Measurements from ENCODE around the gene CCDC57.
A peak's percentile ranks its signal among the peaks of the same experiment; 100 is the strongest.

The CCDC57 gene

DNA sequence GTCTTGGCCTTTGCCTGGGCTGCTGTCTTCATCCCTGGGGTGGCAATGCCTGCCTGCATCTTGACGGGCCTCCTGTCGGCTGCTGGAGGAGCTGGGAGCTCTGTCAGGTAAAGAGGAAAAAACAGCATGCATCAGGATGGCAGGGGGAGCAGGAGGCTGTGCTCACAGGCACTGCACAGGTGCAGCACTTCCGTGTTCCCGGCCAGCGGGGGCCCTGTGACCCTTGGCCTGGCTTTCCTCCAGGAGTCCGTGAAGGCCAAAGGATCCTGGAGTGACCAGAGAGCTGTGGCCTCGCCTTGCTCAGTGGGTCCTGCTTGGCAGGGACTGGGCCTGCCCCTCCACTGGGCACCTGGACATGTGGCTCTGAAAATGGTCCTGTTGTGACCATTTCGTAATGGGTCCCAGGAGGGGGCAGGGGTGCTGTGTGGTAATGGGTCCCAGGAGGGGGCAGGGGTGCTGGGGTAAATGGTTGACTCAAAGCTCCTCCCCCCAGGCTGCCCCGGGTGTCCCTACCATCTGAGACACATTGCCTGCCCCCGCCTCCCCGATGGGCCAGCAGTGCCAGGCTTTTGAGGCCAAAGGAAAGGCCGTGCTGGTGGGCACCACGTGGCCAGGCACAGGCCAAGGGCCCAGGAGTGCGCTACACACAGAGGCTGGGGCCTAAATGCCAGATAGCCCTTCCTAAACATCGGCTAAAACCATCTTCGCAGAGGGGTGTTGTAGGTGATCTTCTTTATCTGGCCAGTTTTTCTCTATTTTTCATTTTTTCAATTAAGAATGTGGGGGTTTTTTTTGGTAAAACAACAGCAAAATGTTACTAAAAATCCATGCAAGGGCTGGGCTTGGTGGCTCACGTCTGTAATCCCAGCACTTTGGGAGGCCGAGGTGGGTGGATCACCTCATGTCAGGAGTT lies 110.6 kb downstream of the CCDC57 start:
- no peak for DNase-seq

DNA sequence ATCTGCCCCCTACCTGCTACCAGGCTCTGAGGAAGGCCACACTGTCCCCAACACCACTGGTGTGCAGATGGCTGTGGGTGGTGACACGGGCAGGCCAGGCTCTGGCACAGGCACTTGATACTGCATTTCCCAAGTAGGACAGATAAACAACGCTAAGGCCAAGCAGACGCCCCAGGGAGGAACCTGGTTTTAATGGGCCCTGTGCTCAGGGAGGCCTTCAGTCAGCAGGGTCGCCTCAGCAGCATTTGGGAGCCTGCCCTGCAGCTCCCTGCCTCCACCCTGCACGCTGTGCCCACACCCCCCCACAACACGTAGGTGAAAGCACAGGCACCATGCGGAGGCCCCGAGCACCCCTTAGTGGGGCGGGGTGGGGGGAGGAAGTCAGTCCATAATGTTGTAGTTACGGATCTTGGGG lies 111.3 kb downstream of the CCDC57 start:
- no peak for DNase-seq

GRCh38 chr17:82100502-82101298 lies 111.9 kb downstream of the CCDC57 start:
- no peak for DNase-seq

GRCh38 chr17:82098939-82099763 lies 113.5 kb downstream of the CCDC57 start:
- no peak for DNase-seq

DNA sequence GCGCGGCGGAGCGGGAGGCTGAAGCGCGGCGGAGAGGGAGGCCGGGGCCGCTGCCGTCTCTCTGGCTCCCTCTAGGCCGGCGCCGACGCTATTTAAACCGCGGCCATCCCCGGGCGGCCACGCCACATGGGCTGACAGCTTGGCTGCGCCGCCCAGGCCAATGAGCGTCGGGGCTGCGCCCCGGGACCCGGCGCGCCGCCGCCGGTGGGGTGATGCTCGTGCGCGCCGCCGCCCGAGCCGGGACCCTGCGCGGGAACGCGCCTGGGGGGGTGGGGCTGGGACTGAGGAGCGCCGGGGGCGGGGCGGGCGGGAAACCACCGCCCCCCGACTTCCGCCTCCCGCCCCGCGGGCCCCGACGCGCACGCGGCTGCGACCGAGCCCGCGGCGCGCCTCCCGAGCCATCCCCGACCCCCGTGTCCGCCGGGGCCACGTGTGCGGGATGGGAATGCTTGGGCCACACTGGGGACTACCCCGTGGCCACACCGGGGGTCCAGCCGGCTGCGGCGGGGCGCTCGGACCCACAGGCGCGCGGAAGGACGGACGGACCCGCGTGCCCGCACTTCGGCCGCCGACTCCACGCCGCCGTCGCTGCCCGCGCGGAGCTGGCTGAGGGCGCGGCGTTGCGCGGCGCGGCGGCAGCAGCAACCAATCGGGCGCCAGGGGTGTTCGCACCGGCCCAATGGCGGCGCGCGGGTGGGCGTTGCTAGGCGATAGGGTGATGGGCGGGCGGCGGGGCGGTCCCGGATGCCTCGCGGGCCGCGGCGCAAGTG lies 114.3 kb downstream of the CCDC57 start, which contains the start of gene FASN:
FASN (minus strand) TSS at position 68 of the 770 bp plus-strand sequence. CDS start 1,791 bp downstream, outside the sequence.
- DNase-seq: peak; percentile 52

DNA sequence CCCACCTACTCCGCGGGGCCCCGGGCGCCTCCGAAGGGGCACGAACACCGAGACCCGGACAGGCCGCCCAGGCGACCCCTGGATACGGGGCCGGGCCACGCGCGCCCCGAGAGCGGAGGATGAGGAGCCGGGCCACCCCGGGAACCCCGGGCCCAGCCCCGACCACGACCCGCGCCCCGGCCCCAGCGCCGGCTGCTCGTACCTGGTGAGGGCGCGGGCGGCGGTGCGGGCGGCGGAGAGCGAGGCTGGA lies 114.8 kb downstream of the CCDC57 start:
- DNase-seq: no peak

DNA sequence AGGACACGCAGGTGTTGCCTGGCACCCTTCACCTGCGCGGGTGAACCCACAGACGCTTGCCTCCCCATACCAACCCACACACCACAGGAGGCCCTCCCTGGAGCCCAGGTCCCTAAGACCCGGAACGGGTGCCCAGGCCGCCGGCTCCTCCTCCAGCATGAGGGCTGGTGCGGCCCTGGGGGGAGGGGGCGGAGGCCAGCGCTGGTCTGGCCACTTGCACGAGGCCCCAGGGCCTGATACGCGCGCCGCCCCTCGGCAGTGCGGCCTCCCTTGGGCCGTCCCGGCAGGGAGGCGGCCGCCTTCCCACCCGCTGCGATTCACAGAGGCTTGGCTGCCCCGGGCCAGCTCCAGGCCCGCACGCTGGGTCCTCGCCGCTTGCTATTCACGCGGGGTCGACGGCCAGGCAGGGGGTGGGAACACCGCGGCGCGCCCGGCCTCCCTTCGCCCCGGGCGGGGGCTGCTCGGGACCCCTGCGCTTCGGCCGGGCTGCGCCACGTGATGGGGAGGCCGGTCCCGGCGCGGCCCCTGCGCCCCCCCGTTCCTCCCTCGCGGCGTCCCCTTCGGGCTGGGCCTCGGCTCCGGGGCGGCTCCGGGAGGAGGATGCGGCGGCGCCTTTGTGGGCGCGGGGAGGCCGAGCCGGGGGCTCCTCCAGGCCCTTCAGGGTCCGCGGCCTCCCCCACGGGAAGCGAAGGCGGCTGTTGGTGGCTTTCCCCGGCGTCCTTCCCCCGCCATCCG lies 115.3 kb downstream of the CCDC57 start:
- DNase-seq: no peak

- no peak for DNase-seq
Measured at GRCh38 chr17:82096709-82097183, 115.9 kb downstream of the CCDC57 start.

DNA sequence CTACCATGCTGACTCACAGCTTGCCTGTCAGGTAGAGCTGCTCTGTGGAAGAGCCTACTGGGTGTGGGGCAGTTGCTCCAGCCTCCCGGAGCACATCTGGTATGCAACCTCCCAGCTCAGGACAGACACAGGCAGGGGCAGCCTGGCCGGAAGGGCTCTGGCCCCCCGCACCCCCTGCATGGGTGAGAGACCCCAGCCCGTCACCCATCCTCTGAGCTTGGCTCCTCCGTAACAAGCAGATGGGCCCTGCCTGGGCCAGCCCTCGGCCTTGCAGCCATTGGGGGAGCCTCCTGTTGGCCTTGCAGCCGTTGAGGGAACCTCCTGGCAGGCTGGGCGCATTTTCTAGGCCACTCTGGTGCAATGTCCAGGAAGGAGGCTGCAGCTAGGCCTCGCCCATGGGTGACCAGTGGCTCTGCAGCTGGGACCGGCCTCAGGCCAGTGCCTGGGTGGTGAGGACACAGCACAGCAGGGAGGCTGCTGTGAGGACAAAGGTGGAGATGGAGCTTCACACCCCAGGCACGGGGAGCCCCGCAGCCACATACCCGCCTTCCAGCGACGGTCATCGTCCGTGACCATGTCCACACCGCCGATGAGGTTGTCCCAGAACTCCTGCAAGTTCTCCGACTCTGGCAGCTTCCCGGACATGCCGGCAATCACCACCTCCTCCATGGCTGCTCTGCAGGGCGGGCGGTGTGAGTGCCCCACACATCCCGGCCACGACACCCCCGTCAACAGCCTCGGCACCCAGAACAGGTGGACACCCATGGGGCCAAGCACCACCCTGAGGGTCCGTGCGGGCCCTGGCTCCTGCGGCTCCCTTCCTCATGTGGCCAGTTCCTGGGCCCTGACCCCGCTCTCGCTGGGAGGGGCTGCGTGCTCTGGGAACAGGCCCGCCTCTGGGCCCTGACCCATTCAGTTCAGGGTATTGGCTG lies 116.6 kb downstream of the CCDC57 start:
- DNase-seq: no peak

- no peak for DNase-seq
Measured at GRCh38 chr17:82094931-82095776, 117.5 kb downstream of the CCDC57 start.

DNA sequence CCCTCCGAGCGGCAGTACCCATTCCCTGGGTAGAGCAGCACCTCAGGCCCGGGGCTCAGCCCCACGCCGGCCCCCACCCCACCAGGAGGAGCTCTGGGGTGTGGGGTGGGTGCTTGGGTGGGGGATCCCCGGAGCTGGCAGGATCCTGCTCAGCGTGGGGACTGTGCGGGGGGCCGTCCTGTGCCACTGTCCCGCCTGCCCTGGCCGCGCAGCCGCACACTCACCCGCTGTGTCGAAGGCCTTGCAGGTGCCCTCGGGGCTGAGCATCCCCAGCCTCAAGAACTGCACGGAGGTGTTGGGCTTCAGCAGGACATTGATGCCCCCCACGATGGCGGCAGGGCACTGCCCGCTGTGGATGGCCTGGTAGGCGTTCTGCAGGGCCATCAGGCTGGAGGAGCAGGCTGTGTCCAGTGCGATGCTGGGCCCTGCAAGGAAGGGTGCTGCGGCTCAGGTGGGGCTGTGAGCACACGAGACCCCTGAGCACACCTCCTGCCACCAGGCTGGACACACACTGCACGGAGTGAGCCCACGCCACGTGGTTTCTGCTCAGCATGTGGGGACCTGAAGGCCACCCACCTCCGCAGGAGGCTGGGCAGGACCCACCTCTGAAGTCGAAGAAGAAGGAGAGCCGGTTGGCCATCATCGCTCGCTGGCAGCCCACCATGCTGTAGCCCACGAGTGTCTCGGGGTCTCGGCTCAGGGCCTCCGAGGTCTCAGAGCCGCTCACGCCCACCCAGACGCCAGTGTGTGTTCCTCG lies 119.5 kb downstream of the CCDC57 start:
- DNase-seq: no peak

- DNase-seq: no peak
Measured at GRCh38 chr17:82092628-82092994, 120.0 kb downstream of the CCDC57 start.

GRCh38 chr17:82092094-82092586 lies 120.5 kb downstream of the CCDC57 start:
- DNase-seq: no peak

DNA sequence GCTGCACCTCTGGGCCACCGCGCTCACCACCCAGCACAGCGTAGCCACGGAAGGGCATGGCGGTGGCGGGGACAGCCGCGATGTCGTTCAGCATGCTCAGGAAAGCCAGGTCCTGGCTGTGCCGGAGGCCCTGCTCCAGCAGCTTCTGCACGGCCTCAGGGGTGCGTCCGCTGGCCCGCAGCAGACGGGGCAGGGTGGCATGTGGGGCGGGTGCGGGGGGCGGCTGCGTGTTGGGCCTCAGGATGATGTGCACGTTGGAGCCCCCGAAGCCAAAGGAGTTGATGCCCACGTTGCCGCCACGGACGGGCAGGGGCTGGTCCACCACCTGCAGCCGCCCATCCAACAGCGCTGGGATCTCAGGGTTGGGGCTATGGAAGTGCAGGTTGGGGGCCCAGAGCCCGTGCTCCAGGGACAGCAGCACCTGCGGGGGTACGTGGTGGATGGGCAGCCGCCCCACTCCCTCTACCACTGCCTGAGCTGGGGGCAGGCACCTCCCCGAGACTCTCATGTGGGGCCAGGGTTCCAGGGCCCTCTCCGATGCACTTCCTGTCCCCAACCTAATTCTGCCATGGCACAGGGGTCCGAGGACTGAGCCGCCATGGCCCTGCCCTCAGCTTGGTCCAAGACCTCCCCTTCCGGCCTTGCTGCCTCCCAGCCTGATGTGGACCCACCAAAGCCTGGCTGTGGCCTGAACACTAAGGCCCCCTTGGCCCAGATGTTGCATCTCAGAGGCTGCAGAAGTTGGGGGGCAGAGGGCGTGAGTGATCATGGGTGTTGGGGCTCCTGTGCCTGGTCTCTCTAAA lies 121.2 kb downstream of the CCDC57 start:
- no peak for DNase-seq

- DNase-seq: no peak
Measured at GRCh38 chr17:82090549-82091263, 121.9 kb downstream of the CCDC57 start.

DNA sequence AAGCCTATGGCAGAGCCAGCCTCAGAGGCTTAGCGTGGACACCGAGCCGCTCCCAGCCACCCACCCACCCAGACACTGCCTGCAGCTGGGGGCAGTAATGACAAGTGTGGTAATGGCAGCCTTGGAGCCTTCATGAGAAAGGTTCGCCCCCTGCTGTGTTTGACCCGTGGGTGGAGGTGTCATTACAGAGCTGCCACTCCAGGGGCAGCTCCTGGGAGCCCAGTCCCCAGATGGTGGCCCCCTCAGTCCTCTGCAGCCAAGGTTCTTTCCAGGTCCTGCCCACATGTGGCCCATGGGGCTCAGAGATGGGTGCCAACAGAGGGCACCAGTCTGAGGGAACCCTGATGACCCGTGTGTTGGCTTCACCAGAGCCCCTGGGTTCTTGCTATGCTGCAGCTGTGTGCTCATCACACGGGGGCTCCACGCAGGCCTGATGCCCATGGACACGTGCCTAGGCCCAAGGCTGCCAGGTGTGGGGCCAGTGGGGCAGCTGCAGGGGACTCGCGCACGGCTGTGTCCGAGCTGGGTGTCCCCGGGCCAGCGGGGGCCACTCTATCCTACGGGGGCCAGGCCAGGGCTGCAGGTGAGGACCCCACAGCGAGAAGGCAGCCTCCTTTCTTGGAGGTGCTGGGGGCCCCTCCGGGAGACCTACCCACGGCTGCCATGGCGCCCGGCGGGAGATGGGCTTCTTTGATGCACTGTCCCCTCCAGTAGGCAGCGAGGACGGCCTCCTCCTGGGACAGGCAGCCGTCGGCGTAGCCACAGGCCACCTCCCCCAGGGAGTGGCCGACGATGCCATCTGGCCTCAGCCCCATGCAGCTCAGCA lies 122.7 kb downstream of the CCDC57 start:
- DNase-seq: no peak

Measured in DMS79 (cell line).